ENCODE results near the gene TPP2. TPM values are rescaled to one million over a fixed set of nuclear protein-coding genes. Genes with fewer than 3 reads are reported as not detected.

The TPP2 gene
- total RNA-seq, 4 donors from 2014 or later = 38.5 to 45.5 (median 42.3) TPM

DNA sequence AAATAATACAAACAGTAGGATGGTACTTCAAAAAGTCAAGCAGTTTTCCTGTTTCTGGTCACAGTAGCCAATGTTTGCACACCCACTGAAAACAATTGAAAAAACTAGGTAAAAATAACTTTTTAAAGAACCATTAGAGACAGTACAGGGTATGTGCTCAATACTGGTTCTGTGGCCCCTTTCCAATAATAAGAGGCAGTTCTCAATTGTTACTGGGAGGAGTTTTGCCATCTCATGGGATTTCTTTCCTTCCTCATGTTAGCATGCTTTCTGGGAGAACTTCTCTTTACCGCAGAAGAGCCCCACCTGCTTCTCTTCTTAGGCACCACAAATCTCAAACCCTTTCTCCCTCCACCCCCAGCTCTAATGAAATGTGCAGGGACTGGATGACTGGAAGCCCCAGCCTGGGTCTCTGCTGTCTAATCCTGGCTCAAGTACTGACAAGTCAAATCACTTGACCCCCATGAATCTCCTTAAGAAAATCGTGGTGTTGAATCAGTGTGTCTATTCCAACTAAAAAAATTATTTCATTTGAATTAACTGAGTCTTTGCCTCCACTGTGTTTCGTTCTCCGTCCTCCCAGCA, 83.4 kb downstream of the TPP2 start:
- DNase-seq (ENCODE audit: low spot score) = no peak
- no peak for ATAC-seq (ENCODE audit: low FRiP score)
- TF ChIP-seq CTCF (IDR thresholded peaks at IDR 0.05) = no peak

DNA sequence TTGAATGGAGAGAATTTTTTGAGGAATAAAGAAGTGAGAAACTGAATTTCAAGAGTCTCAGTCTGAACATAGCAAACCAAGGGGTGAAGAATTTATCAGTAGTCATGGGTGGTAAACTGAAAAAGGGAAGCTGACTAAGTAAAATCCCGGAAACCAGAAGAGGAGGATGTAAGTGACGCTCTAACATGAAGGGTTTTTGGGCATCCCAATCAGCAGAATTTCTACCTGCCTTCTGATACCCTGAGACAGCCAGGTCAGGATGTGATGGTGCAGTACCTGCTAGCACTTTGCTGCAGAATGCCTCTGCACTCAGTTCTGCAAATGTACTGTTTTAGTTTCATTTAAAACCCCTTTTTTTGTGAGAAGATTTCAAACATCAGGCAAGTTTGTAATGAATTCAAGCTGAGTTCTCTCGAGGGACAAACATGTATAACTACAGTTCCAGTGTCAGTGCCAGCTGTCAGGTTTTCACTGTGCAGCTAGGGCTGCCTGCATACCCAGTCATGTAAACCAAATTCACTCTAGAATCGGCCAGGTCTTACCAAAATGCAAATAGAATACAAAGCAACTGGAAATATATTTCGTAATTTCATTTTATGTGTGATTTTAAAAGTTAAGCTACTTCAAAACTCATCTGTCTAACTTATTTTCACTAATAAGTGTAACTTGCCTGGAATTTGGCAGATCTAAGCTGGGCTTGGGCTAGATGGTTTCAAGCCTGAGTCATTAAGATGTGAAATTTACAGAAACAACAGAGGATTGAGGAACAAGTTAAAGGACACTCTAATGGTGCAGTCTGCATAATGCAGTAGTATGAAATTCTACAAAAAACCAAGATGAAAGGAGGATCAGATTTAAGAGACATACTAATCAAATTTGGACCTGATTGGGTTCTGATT, 84.3 kb downstream of the TPP2 start:
- no peak for TF ChIP-seq CTCF (IDR thresholded peaks at IDR 0.05)
- peak; percentile 38 for ATAC-seq (ENCODE audit: low FRiP score)
- no peak for DNase-seq (ENCODE audit: low spot score)

GRCh38 chr13:102682211-102682610, 85.4 kb downstream of the TPP2 start:
- DNase-seq (ENCODE audit: low spot score) (no peak), ATAC-seq (ENCODE audit: low FRiP score) (no peak)
- no peak for TF ChIP-seq CTCF (IDR thresholded peaks at IDR 0.05)

GRCh38 chr13:102682727-102683126, 85.9 kb downstream of the TPP2 start:
- DNase-seq (ENCODE audit: low spot score) = no peak
- no peak for ATAC-seq (ENCODE audit: low FRiP score)
- TF ChIP-seq CTCF (IDR thresholded peaks at IDR 0.05) = no peak

DNA sequence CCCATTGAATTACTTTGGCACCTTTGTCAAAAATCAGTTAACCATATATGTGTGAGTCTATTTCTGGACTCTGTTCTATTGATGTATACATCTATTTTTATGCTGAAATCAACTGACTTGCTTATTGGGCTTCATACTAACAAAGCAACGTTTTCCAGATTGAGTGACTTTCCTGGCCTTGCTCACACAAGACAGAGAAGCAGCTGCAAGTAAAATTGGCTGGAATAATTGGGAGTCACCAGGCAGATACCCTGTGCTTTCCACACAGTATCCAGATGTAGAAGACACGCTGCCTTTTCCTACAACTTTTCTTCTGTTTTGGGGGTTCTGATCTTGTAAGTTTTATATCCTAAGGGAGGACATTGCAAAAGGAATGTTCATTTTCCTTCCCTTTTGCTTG, 86.9 kb downstream of the TPP2 start:
- ATAC-seq (ENCODE audit: low FRiP score) (no peak), DNase-seq (ENCODE audit: low spot score) (no peak)
- TF ChIP-seq CTCF (IDR thresholded peaks at IDR 0.05) = no peak

GRCh38 chr13:102686024-102686423, 89.2 kb downstream of the TPP2 start:
- ATAC-seq (ENCODE audit: low FRiP score) (no peak), DNase-seq (ENCODE audit: low spot score) (no peak)
- TF ChIP-seq CTCF (IDR thresholded peaks at IDR 0.05) = no peak

GRCh38 chr13:102687520-102687919, 90.7 kb downstream of the TPP2 start:
- DNase-seq (ENCODE audit: low spot score) = no peak
- ATAC-seq (ENCODE audit: low FRiP score) = no peak
- TF ChIP-seq CTCF (IDR thresholded peaks at IDR 0.05) = no peak
